ENCODE results near the gene CREBZF.
"Not testable (repeated sequence)": the region's sequence is repeated elsewhere in the genome, so short reads cannot be mapped to it uniquely, and the experiment has no call there.

Gene CREBZF

DNA sequence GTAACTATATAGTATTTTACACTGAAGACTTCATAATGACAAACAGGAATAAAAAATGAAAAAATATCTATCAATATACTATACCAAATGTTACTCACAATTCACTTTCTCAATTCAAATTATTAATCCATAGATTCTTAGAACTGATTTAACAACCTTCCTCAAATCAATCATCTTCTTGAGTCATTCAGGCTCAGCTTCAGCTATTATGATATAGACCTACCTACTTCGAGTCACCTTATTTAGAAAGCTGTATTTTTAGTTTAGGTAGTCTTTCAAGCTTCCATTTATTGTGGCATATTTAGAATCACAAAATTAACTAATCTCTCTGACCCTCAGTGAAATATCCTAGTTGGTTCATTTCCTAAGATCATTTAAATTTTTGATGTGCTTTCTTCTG is 8.2 kb downstream of the CREBZF start:
- TF ChIP-seq, protein P1, sequence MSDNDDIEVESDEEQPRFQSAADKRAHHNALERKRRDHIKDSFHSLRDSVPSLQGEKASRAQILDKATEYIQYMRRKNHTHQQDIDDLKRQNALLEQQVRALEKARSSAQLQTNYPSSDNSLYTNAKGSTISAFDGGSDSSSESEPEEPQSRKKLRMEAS (IDR thresholded peaks at IDR 0.05; ENCODE audit: low read depth, low read length), result no peak
- TF ChIP-seq POLR2A (IDR thresholded peaks at IDR 0.05; ENCODE audit: extremely low read depth, insufficient read length) (no peak), MYC (IDR thresholded peaks at IDR 0.05; ENCODE audit: low read depth, low read length) (no peak)
- TF ChIP-seq, protein P2, sequence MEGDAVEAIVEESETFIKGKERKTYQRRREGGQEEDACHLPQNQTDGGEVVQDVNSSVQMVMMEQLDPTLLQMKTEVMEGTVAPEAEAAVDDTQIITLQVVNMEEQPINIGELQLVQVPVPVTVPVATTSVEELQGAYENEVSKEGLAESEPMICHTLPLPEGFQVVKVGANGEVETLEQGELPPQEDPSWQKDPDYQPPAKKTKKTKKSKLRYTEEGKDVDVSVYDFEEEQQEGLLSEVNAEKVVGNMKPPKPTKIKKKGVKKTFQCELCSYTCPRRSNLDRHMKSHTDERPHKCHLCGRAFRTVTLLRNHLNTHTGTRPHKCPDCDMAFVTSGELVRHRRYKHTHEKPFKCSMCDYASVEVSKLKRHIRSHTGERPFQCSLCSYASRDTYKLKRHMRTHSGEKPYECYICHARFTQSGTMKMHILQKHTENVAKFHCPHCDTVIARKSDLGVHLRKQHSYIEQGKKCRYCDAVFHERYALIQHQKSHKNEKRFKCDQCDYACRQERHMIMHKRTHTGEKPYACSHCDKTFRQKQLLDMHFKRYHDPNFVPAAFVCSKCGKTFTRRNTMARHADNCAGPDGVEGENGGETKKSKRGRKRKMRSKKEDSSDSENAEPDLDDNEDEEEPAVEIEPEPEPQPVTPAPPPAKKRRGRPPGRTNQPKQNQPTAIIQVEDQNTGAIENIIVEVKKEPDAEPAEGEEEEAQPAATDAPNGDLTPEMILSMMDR (IDR thresholded peaks at IDR 0.05; ENCODE audit: low read depth, low read length), result no peak
- no peak for DNase-seq (ENCODE audit: low read depth)
- no peak overlapping the region for H3K4me3 ChIP-seq (ENCODE audit: low read depth, low read length)

DNA sequence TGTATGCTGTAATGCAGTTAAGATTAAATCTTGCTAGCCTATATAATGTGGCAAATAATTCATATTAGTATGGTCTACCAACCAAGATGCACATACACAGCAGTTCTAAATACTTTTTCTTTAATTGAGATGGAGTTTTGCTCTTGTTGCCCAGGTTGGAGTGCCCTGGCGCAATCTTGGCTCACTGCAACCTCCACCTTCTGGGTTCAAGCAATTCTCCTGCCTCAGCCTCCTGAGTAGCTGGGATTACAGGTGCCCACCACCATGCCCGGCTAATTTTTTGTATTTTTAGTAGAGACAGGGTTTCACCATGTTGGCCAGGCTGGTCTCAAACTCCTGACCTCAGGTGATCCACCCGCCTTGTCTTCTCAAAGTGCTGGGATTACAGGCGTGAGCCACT is 10.6 kb downstream of the CREBZF start:
- H3K4me3 ChIP-seq (ENCODE audit: low read depth, low read length); DNase-seq (ENCODE audit: low read depth): not testable (repeated sequence)

DNA sequence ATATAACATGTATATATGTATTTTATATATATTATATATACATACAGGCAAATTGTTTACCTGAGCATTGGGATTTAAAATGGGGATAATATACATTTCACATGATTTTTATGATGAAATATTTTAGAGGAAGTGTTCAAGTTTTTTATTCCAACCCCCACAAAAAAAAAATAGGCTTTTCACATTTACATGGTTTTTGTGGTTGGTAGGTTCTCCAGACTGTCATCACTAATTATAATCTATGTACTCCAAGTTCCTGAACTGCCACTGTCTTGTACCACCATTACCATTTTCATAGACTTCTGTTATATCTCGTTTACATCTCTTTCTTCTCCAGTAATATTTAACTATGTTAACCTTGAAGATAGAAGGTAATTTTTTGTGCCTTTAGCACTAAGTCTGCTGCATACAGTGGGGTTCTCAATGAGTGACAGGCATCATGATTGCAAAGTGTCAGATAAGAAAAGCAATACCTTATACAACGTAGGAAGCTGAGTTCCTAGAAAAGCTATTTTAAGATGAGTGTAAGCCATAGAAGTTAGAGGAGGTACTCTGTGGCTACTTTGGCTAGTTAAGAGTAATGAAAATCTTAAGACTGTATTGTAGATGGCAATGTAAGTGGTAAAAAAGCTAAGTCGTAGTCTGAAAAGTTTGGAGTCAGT is 12.0 kb downstream of the CREBZF start:
- peak; percentile 35 for DNase-seq (ENCODE audit: low read depth)
- H3K4me3 ChIP-seq (ENCODE audit: low read depth, low read length), result no peak overlapping the region
- TF ChIP-seq, protein P2 (IDR thresholded peaks at IDR 0.05; ENCODE audit: low read depth, low read length), result no peak
- TF ChIP-seq MYC (IDR thresholded peaks at IDR 0.05; ENCODE audit: low read depth, low read length), result no peak

DNA sequence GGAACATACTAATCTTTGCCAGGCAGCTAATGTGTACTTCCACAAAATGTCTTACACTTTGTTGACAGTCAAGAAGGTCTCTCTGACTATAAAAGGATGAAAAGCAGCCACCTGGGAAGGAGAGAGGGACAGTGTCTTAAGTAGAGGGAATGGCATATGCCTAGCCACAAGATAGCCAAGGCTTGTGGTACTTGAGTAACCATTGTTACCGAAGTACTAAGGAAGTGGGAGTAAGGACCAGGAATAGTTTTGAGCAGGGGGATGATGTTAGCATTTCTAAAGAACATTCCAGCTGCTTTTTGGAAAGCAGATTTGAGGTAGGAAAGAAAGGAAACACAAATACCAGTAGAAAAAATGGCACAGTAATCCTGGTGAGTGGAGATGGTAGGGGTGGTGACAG is 13.8 kb downstream of the CREBZF start:
- no peak for DNase-seq (ENCODE audit: low read depth)
- H3K4me3 ChIP-seq (ENCODE audit: low read depth, low read length), result no peak overlapping the region
- TF ChIP-seq, protein P1 (IDR thresholded peaks at IDR 0.05; ENCODE audit: low read depth, low read length), result no peak
- TF ChIP-seq, protein P2 (IDR thresholded peaks at IDR 0.05; ENCODE audit: low read depth, low read length), result no peak
- TF ChIP-seq POLR2A (IDR thresholded peaks at IDR 0.05; ENCODE audit: extremely low read depth, insufficient read length) (no peak), MYC (IDR thresholded peaks at IDR 0.05; ENCODE audit: low read depth, low read length) (no peak)

DNA sequence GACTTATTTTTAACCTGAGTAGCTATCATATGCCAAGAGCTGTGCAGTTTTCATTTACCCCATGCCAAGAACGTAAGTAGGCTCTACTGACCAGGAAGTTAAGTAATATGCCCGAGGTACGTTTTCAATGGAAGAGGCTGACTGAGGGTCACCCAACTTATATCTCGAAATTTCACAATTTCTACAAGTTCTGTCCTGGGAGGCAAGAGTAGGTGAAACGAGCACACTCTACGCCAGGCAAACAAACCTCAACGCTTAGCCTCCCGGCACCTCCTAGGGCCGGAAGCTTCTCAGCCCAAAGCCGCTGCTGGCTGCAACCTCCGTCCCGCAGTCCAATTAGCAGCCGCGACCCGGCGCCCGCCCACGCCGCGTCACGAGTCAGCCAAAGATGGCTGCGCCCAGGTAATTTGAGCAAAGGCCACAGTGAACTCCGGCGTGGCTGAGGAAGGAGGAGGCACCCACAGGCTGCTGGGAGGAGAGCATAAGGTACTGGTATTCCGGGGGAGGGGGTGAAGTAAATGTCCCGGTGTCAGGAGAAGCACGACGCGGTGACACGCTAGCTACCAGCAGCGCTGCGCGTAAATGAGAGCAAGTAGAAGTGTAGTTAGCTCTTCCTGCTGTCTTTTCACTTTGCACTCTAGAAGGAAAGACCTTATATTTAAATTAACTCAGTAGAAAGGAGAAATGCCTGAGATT is 17.2 kb downstream of the CREBZF start, which contains the start of gene TMEM126A:
Gene TMEM126A (plus strand): TSS at position 364 of the 696 bp plus-strand sequence. CDS start 2,289 bp downstream, outside the sequence.
- peak within 1 kb of the TSS; percentile 82 for H3K4me3 ChIP-seq (ENCODE audit: low read depth, low read length)
- TF ChIP-seq MYC (IDR thresholded peaks at IDR 0.05; ENCODE audit: low read depth, low read length), result peak; percentile 79
- TF ChIP-seq, protein P2 (IDR thresholded peaks at IDR 0.05; ENCODE audit: low read depth, low read length), result no peak
- peak; percentile 98 for TF ChIP-seq POLR2A (IDR thresholded peaks at IDR 0.05; ENCODE audit: extremely low read depth, insufficient read length)
- TF ChIP-seq, protein P1 (IDR thresholded peaks at IDR 0.05; ENCODE audit: low read depth, low read length), result peak; percentile 80
- DNase-seq (ENCODE audit: low read depth), result peak; percentile 97

DNA sequence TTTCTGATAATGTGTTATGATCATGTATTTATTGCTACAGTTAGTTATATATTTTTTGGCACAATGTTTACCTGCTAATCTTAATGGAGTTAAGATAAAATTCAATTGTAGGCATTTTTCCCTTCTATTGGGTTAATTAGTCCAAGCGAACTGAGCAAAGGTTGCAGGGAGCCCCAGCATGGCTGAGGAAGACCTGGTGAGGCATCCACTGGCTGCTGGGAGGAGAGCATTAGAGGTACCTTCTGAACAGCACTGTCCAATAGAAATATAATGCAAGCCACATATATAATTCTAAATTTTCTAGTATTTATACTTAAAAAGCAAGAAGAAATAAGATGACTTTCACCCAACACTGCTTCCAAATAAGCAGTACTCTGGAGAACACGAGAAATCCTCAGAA is 17.9 kb downstream of the CREBZF start:
- H3K4me3 ChIP-seq (ENCODE audit: low read depth, low read length), result peak overlapping the region; percentile 82
- TF ChIP-seq, protein P2 (IDR thresholded peaks at IDR 0.05; ENCODE audit: low read depth, low read length), result no peak
- TF ChIP-seq POLR2A (IDR thresholded peaks at IDR 0.05; ENCODE audit: extremely low read depth, insufficient read length), result no peak
- TF ChIP-seq, protein P1 (IDR thresholded peaks at IDR 0.05; ENCODE audit: low read depth, low read length), result no peak
- DNase-seq (ENCODE audit: low read depth), result no peak

Measured in NB4 (cell line).